Ascending aorta (tissue), 2 donors: ENCODE measurements around the gene ZNF333. TPM values are rescaled to one million over a fixed set of nuclear protein-coding genes. Genes with fewer than 3 reads are reported as not detected.

Experiments
- DNase-seq, 2 donors: peaks; one replicate each; pipeline ENCODE4 v3.0.0-alpha.2; 2019; ENCODE audit warnings: low spot score in 2 of 2
- H3K27ac ChIP-seq, 2 donors: fragments of 200-600 bp; sonication (generic); one replicate each; pipeline ENCODE4 v1.5.1; 2016 to 2017; ENCODE audit warnings: mild to moderate bottlenecking in 1 of 2
- H3K27me3 ChIP-seq: fragments of 200-600 bp; sonication (generic); one replicate; pipeline ENCODE4 v1.5.1; 2017
- H3K36me3 ChIP-seq, 2 donors: fragments of 200-600 bp; sonication (generic); one replicate each; pipeline ENCODE4 v1.5.1; 2016
- H3K4me1 ChIP-seq, 2 donors: fragments of 200-600 bp; sonication (generic); one replicate each; pipeline ENCODE4 v1.5.1; 2016 to 2017; ENCODE audit warnings: mild to moderate bottlenecking in 1 of 2
- H3K4me3 ChIP-seq, 2 donors: fragments of 200-600 bp; sonication (generic); one replicate each; pipeline ENCODE4 v1.5.1; 2016 to 2017; ENCODE audit warnings: mild to moderate bottlenecking in 1 of 2
- H3K9me3 ChIP-seq, 2 donors: fragments of 200-600 bp; sonication (generic); one replicate each; pipeline ENCODE4 v1.5.1; 2016
- intact Hi-C: fragments of 100-400 bp; cut with DNase I; formaldehyde crosslinking; loops from one replicate; pipeline ENCODE4 v1.15.1; 2023
- total RNA-seq: library from RNA; depleted of rRNA; stranded (reverse); fragments of >200 nt; gene quantifications from one replicate; pipeline ENCODE4 v1.1.0, GENCODE V29; 2016
- TF ChIP-seq, protein P1 (sequence below), 3 experiments: fragments of 200-600 bp in 2 of 3; fragments of 450-650 bp in 1 of 3; sonication (generic) in 2 of 3; IDR thresholded peaks; one replicate each; pipeline ENCODE4 v1.5.1; 2016 to 2019; ENCODE audit warnings: antibody characterized with exemption in 3 of 3, mild to moderate bottlenecking in 1 of 3, moderate library complexity in 1 of 3

ZNF333 gene
- total RNA-seq, result 33.7 TPM

DNA sequence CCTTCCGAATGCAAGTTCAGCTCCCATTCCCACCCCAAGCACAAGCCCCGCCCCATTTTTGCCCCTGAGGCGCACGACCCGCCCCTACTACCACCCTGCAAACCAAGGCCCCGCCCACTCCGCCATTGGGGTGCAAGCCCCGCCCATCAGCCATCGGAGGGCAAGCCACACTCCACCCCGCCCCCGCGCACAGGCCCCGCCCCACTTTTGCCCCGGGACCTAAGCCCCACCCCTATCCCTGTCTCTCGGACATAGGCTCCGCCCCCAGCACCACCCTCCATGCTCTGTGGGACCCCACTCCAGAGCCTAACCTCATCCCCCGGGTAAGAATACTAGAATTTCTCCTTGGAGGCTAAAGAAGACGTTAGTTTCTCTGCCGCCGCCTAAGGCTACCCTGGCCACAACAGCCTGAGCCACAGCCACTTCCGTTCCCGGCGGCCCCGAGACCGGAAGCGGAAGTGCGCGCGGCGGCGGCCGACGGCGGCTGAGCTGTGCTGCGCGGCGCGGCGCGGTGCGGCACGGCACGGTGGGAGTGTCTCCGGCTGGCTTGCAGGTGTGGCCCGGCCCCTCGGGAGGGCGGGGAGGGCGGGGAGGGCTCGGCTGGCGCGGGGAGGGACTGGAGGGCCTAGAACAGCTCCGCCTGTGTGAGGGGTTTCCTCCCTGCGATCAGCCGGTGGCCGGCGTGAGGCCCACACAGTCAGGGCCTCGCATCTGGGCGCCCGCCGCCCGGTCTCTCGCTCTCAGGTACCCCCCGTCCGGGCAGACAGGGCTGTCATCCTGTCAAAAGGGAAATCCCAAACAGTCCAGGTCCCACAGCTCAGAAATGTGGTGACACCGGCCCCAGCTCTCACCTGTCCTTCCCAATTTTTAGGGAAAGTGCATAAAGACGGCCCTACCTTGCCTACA lies at the start of gene ZNF333:
Gene ZNF333, plus strand, starts transcription at position 451 of the 906 bp plus-strand sequence. CDS start 3,444 bp downstream, outside the sequence.
- H3K9me3 ChIP-seq, result no peaks in the 10 kb centered on the region
- intact Hi-C loops, result loop anchor here (5.0 kb wide), 2 partner anchors 118 to 193 kb away; partner anchors contain the start of genes GIPC1 and NDUFB7
- H3K4me1 ChIP-seq, result peaks cover 0 to 10% of the 10 kb centered on the region in 2 donors
- TF ChIP-seq, protein P1, sequence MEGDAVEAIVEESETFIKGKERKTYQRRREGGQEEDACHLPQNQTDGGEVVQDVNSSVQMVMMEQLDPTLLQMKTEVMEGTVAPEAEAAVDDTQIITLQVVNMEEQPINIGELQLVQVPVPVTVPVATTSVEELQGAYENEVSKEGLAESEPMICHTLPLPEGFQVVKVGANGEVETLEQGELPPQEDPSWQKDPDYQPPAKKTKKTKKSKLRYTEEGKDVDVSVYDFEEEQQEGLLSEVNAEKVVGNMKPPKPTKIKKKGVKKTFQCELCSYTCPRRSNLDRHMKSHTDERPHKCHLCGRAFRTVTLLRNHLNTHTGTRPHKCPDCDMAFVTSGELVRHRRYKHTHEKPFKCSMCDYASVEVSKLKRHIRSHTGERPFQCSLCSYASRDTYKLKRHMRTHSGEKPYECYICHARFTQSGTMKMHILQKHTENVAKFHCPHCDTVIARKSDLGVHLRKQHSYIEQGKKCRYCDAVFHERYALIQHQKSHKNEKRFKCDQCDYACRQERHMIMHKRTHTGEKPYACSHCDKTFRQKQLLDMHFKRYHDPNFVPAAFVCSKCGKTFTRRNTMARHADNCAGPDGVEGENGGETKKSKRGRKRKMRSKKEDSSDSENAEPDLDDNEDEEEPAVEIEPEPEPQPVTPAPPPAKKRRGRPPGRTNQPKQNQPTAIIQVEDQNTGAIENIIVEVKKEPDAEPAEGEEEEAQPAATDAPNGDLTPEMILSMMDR (IDR thresholded peaks at IDR 0.05), result no peak
- H3K27ac ChIP-seq, result peak within 1 kb of the TSS; percentile 86 to 93
- peaks cover 7 to 18% of the 10 kb centered on the region in 2 donors for H3K36me3 ChIP-seq
- no peaks in the 10 kb centered on the region for H3K27me3 ChIP-seq
- H3K4me3 ChIP-seq, result peak within 1 kb of the TSS; percentile 76 to 97
- peak; percentile 84 to 99 for DNase-seq

GRCh38 chr19:14648506-14648905 lies 41.3 kb upstream of the ZNF333 start:
- no peaks in the 10 kb centered on the region for H3K36me3 ChIP-seq
- H3K4me1 ChIP-seq, result no peaks in the 10 kb centered on the region
- DNase-seq, result no peak
- TF ChIP-seq, protein P1 (IDR thresholded peaks at IDR 0.05), result no peak
- intact Hi-C loops, result no loop called here
- no peaks in the 10 kb centered on the region for H3K9me3 ChIP-seq
- no peak overlapping the region for H3K4me3 ChIP-seq
- H3K27me3 ChIP-seq, result no peaks in the 10 kb centered on the region
- no peak overlapping the region for H3K27ac ChIP-seq

DNA sequence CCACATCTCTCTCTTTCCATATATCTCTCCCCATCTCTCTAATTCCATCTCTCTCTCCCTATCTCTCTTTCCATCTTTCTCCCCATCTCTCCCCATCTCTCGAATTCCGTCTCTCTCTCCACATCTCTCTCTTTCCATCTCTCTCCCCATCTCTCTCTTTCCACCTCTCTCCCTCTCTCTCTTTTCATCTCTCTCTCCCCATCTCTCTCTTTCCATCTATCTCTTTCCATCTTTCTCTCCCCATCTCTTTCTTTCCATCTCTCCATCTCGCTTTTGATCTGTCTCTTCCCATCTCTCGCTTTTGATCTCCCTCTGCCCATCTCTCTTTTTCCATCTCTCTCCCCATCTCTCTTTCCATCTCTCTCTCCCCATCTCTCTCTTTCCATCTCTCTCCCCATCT lies 40.8 kb upstream of the ZNF333 start:
- no peak for DNase-seq
- H3K4me3 ChIP-seq, result no peak overlapping the region
- H3K4me1 ChIP-seq, result no peaks in the 10 kb centered on the region
- H3K9me3 ChIP-seq, result no peaks in the 10 kb centered on the region
- no peaks in the 10 kb centered on the region for H3K36me3 ChIP-seq
- TF ChIP-seq, protein P1 (IDR thresholded peaks at IDR 0.05), result no peak
- H3K27ac ChIP-seq, result no peak overlapping the region
- no peaks in the 10 kb centered on the region for H3K27me3 ChIP-seq
- intact Hi-C loops, result no loop called here

DNA sequence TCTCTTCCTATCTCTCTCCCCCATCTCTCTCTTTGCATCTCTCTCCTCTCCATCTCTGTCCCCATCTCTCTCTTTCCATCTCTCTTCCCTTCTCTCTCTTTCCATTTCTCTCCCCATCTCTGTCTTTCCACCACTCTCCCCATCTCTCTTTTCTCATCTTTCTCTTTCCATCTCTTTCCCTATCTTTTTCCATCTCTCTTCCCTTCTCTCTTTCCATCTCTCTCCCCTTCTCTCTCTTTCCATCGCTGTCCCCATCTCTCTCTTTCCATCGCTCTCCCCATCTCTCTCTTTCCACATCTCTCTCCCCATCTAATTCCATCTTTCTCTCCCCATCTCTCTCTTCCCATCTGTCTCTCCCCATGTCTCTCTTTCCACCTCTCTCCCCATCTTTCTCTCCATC lies 39.7 kb upstream of the ZNF333 start:
- intact Hi-C loops, result no loop called here
- no peaks in the 10 kb centered on the region for H3K4me1 ChIP-seq

DNA sequence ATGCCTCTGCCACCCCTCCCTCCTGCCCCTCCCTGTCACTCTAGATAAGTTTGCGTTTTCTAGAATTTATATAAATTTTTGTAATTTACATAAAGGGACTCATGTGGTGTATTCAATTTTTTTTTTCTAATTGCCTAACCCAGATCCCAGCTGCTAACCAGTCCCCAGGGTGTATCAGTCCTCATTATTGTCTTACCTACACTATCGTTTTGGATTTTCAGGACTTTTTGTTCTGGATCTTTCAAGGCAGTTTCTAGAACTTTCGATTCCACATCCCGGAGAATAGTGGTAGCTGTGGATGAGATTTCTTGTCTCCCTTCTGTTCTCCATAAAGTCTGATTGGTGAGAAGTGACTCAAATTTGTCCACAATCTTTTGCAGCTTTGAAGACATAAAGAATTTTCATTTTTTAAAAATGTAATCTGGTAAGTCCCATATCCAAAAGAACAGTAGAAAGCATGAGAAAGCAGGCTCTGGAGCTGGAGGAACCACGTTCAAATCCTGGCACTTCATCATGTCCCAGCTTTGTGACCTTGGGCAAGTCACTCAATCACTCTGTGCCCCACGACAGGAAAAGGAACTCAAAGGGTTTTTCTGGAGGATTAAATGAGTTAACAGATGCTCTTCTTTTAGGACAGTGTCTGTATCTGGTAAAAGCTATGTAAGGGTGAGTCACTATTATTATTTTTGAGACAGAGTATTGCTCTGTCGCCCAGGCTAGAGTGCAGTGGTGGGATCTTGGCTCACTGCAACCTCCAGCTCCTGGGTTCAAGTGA lies 34.9 kb upstream of the ZNF333 start:
- intact Hi-C loops, result no loop called here

More for the DNA sequence above, 39.7 kb upstream of the ZNF333 start:
- no peak overlapping the region for H3K27ac ChIP-seq
- no peaks in the 10 kb centered on the region for H3K36me3 ChIP-seq
- DNase-seq, result no peak
- no peaks in the 10 kb centered on the region for H3K9me3 ChIP-seq
- TF ChIP-seq, protein P1 (IDR thresholded peaks at IDR 0.05), result no peak
- H3K27me3 ChIP-seq, result no peaks in the 10 kb centered on the region
- no peak overlapping the region for H3K4me3 ChIP-seq

More for the DNA sequence above, 34.9 kb upstream of the ZNF333 start:
- DNase-seq, result no peak
- H3K4me1 ChIP-seq, result no peaks in the 10 kb centered on the region
- no peak overlapping the region for H3K4me3 ChIP-seq
- TF ChIP-seq, protein P1 (IDR thresholded peaks at IDR 0.05), result no peak
- H3K27ac ChIP-seq, result no peak overlapping the region
- H3K27me3 ChIP-seq, result no peaks in the 10 kb centered on the region
- H3K36me3 ChIP-seq, result no peaks in the 10 kb centered on the region
- H3K9me3 ChIP-seq, result no peaks in the 10 kb centered on the region
